Coronary artery (tissue), 2 donors: ENCODE measurements around the gene EHD1.

Source experiments
- DNase-seq: peaks from one replicate; pipeline ENCODE4 v3.0.0-alpha.2; 2017; ENCODE audit warnings: low spot score
- H3K27ac ChIP-seq, 2 donors: fragments of 200-600 bp; sonication (generic); one replicate each; pipeline ENCODE4 v1.5.1; 2016 to 2019
- H3K4me3 ChIP-seq: fragments of 200-600 bp; sonication (generic); 2 replicates; pipeline ENCODE4 v1.5.1; 2016; ENCODE audit warnings: mild to moderate bottlenecking, moderate library complexity
- CTCF ChIP-seq: fragments of 200-600 bp; sonication (generic); IDR thresholded peaks from one replicate; pipeline ENCODE4 v1.5.1; 2019; ENCODE audit warnings: antibody characterized with exemption

The EHD1 gene

DNA sequence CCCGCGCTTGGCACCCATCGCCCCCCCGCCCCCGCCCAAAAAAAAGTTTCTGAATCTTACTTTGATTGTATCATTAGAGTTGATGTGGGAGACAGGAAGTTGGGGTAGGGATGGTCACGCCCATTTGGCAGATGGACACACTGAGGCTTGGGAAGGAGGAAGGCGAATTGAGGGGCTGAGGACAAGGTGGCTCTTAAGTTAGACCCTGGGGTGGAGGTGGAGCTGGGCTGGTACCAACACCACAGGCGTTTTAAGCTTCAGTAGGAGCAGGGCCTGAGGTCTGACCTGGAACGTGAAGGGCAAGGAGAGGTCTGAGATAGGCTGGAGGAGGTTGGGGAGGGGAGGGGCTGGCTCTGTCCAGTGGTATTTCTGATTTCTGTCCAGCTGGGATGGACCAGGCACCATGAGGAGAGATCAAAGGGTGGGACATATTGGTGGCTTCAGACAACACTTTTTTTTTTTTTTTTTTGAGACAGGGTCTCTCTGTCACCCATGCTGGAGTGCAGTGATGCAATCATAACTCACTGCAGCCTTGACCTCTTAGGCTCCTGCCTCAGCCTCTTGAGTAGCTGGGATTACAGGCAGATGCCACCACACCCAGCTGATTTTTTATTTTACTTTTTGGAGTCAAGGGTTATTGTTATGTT, 33.2 kb downstream of the EHD1 start:
- Histone ChIP-seq H3K27ac (peak overlapping the region in 1 of 2 donors; percentile 45), H3K4me3 (peak overlapping the region; percentile 74)
- no peak for DNase-seq
- TF ChIP-seq CTCF = no peak

DNA sequence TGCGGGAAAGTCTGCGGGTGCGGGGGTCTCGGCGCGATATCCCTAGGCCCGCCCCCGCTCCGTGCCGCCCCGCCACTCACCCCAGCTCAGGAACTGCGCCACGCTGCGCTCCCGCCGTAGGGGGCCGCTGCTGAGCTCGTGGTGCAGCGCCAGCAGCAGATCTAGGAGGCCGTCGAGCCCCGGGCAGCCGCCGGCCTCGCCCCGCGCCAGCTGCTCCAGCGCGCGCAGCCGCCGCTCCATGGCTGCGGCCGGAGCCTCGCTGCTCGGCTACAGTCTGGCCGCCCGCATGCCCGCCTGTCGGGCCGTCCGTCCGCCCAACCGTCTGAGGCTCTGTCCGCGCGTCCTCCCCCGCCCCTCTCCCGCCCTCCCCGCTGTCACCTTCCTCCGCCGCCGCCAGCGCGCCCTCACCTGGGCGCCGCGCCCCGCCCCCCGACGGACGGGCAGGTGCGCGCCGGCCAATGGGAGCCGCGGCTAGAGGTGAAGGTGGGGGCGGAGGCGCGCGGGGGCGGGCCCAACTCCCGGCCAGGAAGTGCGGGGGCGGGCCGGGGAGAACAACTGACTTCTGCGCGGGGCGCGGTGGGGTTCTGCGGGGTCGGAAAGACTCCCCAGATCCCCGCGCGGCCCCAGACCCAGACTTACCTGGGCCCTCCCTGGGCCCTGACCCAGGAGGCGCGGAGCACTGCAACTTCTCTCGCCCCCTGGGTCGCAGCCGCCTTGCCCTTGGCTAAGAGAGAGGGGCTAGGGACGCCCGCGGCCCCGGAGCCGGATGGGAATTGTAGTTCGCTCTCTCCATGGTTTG, 33.9 kb downstream of the EHD1 start, which contains the start of gene CDC42BPG:
Gene CDC42BPG (minus strand): TSS at position 324 of the 799 bp plus-strand sequence. CDS start 84 bp downstream, at position 240.
- Histone ChIP-seq H3K4me3 (peak within 1 kb of the TSS; percentile 74), H3K27ac (peak within 1 kb of the TSS in 1 of 2 donors; percentile 45)
- TF ChIP-seq CTCF = peak; percentile 51
- no peak for DNase-seq

DNA sequence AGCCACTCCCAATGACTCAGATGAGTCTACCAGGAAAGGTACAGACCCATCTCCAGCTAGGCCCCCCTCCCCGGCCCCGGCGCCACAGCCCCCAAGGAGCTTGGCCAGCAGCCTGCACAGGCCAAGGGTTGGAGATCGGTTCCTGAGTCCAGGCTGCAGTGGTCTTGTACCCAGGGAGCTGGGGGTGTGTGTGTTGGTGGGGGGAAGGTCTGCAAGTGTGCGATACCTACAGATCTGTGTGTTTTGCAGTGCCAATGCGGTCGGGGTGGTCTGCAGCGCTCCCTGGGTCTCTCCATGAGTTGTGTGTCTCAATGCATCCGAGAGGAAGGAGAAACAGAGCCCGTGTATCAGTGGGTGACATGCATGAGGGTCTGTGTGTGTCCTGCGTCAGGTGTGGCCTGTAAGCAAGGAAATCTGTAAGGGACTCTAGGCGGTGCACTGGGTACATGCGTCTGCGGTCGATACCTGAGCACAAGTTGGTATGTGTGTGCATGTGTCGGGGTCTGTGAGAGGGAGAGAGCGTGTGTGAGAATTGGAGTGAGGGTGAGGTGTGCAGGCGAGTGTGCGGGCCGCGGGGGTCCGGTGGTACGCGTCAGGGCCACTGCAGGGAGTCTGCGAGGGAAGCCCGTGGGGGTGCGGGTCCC, 34.6 kb downstream of the EHD1 start:
- TF ChIP-seq CTCF = no peak
- no peak for DNase-seq
- H3K27ac ChIP-seq = no peak overlapping the region
- peak overlapping the region; percentile 74 for H3K4me3 ChIP-seq

DNA sequence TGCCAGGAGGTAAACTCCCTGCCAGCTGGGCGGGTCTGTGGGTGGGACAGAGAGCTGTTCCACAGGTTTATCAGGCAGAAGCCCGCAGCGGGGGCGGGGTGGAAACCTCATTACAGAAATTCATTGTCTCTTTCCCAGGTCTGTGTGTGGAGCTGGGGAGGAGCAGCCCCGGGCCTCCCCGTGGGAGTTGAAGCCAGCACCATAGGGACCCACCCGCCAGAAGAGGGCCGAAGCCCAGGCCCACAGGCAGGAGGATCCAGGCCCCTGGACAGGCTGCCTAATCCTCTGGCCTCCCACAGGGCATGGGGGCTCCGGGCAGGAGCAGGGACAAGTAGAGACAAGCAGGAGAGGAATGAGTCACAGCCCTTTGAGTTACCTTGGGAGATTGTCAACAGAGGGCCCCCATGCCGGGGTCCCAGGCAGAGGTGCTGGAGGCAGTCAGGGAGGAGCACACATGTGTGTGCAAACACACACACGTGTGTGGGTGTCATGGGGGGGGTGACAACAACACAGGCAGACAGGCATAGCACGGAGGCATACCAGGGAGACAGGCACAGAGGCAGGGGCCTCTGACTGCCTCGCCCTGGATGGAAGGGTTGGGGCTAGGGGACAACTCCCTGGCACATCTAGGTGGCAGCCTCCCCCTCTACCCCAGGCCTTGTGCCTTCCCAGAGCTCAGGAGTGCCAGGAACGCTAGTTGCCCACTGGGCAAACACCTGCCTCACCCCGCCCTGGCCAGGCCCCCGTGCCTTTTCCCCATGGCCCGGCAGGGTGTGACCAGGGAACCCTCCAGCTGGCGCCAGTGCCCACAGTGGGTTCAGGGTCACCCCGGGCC, 35.4 kb downstream of the EHD1 start:
- no peak overlapping the region for H3K4me3 ChIP-seq
- DNase-seq = no peak
- no peak for TF ChIP-seq CTCF
- H3K27ac ChIP-seq = no peak overlapping the region

DNA sequence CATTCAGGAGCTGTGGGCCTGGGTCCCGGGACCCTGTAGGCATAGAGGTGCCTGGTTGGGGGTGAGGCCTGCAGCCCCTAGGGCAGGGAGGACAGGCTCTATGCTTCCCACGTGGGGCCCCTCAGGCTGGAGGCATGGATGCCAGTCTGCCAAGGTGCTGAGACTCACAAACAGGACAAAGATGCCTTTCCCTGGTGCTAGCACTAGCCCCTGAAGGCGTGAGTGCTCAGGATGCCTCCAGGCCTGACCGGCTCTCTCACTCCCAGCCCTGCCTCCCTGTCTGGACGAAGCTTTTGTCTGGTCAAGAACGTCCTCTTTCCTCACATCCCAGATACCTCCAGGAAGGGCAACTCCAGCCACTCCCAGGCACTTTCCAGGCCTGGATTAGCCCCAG, 36.1 kb downstream of the EHD1 start:
- H3K27ac ChIP-seq = no peak overlapping the region
- no peak for DNase-seq
- no peak for TF ChIP-seq CTCF
- H3K4me3 ChIP-seq = no peak overlapping the region

- no peak overlapping the region for H3K27ac ChIP-seq
- H3K4me3 ChIP-seq = no peak overlapping the region
- DNase-seq = no peak
Observed at GRCh38 chr11:64841592-64842365, 36.6 kb downstream of the EHD1 start.

More at GRCh38 chr11:64841592-64842365, 36.6 kb downstream of the EHD1 start:
- no peak for TF ChIP-seq CTCF
